H1 (cell line): ENCODE results near the gene SNX13. TPM values are rescaled to one million over a fixed set of nuclear protein-coding genes. Genes with fewer than 3 reads are reported as not detected.

Source experiments
- CTCF ChIA-PET: fragments of 300-600 bp; sonication (Branson Sonifier 250); formaldehyde crosslinking; loops from one replicate; lab custom pipeline; 2021; ENCODE audit not compliant: partially characterized antibody; lab: Charles Lee
- POLR2A ChIA-PET: fragments of 300-600 bp; sonication (Branson Sonifier 250); formaldehyde crosslinking; loops from one replicate; lab custom pipeline; 2021; ENCODE audit warnings: inconsistent platforms; ENCODE audit not compliant: partially characterized antibody; lab: Charles Lee
- DNase-seq, 2 experiments: peaks; one replicate each; pipeline versions ENCODE4 v3.0.0 to v3.0.0-alpha.2; 2010 to 2022; ENCODE audit warnings: low spot score in 2 of 2, low read depth in 1 of 2, mixed read lengths in 1 of 2
- FAIRE-seq: peaks from 2 replicates; lab custom pipeline; 2011; peaks lifted over from hg19 to GRCh38; lab: Jason Lieb, UNC
- H2AFZ ChIP-seq: 2 replicates; pipeline ENCODE4 v1.8.1; 2012; ENCODE audit warnings: low read length, inconsistent platforms
- H2AK5ac ChIP-seq: 2 replicates; pipeline ENCODE4 v1.6.1; 2013; ENCODE audit warnings: low read depth, low read length
- H2BK120ac ChIP-seq: replicated peaks from 2 replicates; pipeline ENCODE3; 2013; ENCODE audit warnings: low read depth, low read length, inconsistent platforms
- H2BK12ac ChIP-seq: 2 replicates; pipeline ENCODE4 v1.6.1; 2013; ENCODE audit warnings: low read depth, low read length
- H2BK15ac ChIP-seq: 2 replicates; pipeline ENCODE4 v1.6.1; 2013; ENCODE audit warnings: low read length
- H2BK20ac ChIP-seq: 2 replicates; pipeline ENCODE4 v1.6.1; 2013; ENCODE audit warnings: low read length
- H2BK5ac ChIP-seq: 2 replicates; pipeline ENCODE4 v1.6.1; 2013; ENCODE audit warnings: low read depth, low read length
- H3K14ac ChIP-seq: 2 replicates; pipeline ENCODE4 v1.6.1; 2013; ENCODE audit warnings: inconsistent platforms; ENCODE audit not compliant: insufficient read length
- H3K18ac ChIP-seq: 2 replicates; pipeline ENCODE4 v1.6.1; 2013; ENCODE audit warnings: low read length; ENCODE audit errors: extremely low read depth
- H3K23ac ChIP-seq: 2 replicates; pipeline ENCODE4 v1.6.1; 2013; ENCODE audit warnings: inconsistent platforms; ENCODE audit not compliant: insufficient read length
- H3K23me2 ChIP-seq: 2 replicates; pipeline ENCODE4 v1.6.1; 2013; ENCODE audit warnings: low read depth, low read length
- H3K27ac ChIP-seq: 2 replicates; pipeline ENCODE4 v1.6.1; 2011; ENCODE audit warnings: low read depth, low read length, inconsistent platforms
- H3K27me3 ChIP-seq, 4 experiments: replicated peaks in 1 of 4; 1 replicate in 1 of 4; 2 replicates in 3 of 4; pipeline versions ENCODE4 v1.6.1 to v1.8.1; 2011 to 2013; ENCODE audit warnings: low read length in 3 of 4, mild to moderate bottlenecking in 3 of 4, inconsistent platforms in 2 of 4, mixed read lengths in 2 of 4, moderate library complexity in 1 of 4; ENCODE audit not compliant: control insufficient read depth in 3 of 4, insufficient read depth in 3 of 4; ENCODE audit errors: extremely low read depth in 1 of 4
- H3K36me3 ChIP-seq, 4 experiments: 2 replicates each; pipeline versions ENCODE4 v1.6.1 to v1.8.1; 2011 to 2013; ENCODE audit warnings: mild to moderate bottlenecking in 4 of 4, low read length in 3 of 4, moderate library complexity in 2 of 4, control low read depth in 1 of 4, inconsistent platforms in 1 of 4; ENCODE audit not compliant: insufficient read depth in 4 of 4, control insufficient read depth in 2 of 4
- H3K4ac ChIP-seq: replicated peaks from 2 replicates; pipeline ENCODE3; 2013; ENCODE audit warnings: low read length, low read depth, mixed read lengths, inconsistent platforms; ENCODE audit not compliant: insufficient read length
- H3K4me1 ChIP-seq, 4 experiments: replicated peaks in 1 of 4; 1 replicate in 1 of 4; 2 replicates in 3 of 4; pipeline versions ENCODE4 v1.6.1 to v1.8.1; 2011 to 2013; ENCODE audit warnings: low read length in 3 of 4, inconsistent platforms in 2 of 4, mixed read lengths in 1 of 4; ENCODE audit not compliant: insufficient read depth in 4 of 4, control insufficient read depth in 3 of 4
- H3K4me2 ChIP-seq, 2 experiments: 2 replicates each; pipeline versions ENCODE4 v1.6.1 to v1.8.1; 2011 to 2013; ENCODE audit warnings: low read depth in 2 of 2, low read length in 2 of 2, control low read depth in 1 of 2, inconsistent platforms in 1 of 2, mild to moderate bottlenecking in 1 of 2; ENCODE audit not compliant: insufficient read depth in 1 of 2
- H3K4me3 ChIP-seq, 4 experiments: fragments of 200-600, 300-600 bp in 1 of 4; sonication (generic), shearing (Covaris generic), sonication (Bioruptor Twin) in 1 of 4; 2 replicates each; pipeline versions ENCODE4 v1.5.1 to v1.8.1; 2011 to 2016; ENCODE audit warnings: low read length in 4 of 4, low read depth in 3 of 4, control low read depth in 2 of 4, inconsistent platforms in 2 of 4, mild to moderate bottlenecking in 2 of 4, mixed read lengths in 1 of 4, moderate library complexity in 1 of 4; ENCODE audit not compliant: insufficient read depth in 2 of 4; ENCODE audit errors: extremely low read depth in 1 of 4
- H3K56ac ChIP-seq: replicated peaks from 2 replicates; pipeline ENCODE3; 2013; ENCODE audit warnings: low read depth, mild to moderate bottlenecking, mixed read lengths, low read length, inconsistent platforms; ENCODE audit not compliant: insufficient read length
- H3K79me1 ChIP-seq: 2 replicates; pipeline ENCODE4 v1.6.1; 2013; ENCODE audit warnings: low read depth, low read length, control low read depth
- H3K79me2 ChIP-seq, 2 experiments: 2 replicates each; pipeline versions ENCODE4 v1.6.1 to v1.8.1; 2012 to 2013; ENCODE audit warnings: low read length in 2 of 2, mild to moderate bottlenecking in 2 of 2, inconsistent platforms in 1 of 2; ENCODE audit not compliant: insufficient read depth in 2 of 2, control insufficient read depth in 1 of 2
- H3K9ac ChIP-seq, 4 experiments: replicated peaks in 1 of 4; 1 replicate in 1 of 4; 2 replicates in 3 of 4; pipeline versions ENCODE4 v1.6.1 to v1.8.1; 2011 to 2013; ENCODE audit warnings: low read depth in 3 of 4, low read length in 3 of 4, control low read depth in 2 of 4, mild to moderate bottlenecking in 2 of 4, moderate library complexity in 2 of 4, inconsistent platforms in 1 of 4; ENCODE audit errors: extremely low read depth in 1 of 4
- H3K9me3 ChIP-seq, 2 experiments: 2 replicates each; pipeline versions ENCODE4 v1.6.1 to v1.8.1; 2012 to 2013; ENCODE audit warnings: mild to moderate bottlenecking in 2 of 2, moderate library complexity in 2 of 2, control low read depth in 1 of 2, inconsistent platforms in 1 of 2, low read depth in 1 of 2, low read length in 1 of 2, mixed read lengths in 1 of 2; ENCODE audit not compliant: insufficient read depth in 2 of 2
- H4K20me1 ChIP-seq, 2 experiments: replicated peaks in 1 of 2; 2 replicates each; pipeline versions ENCODE3 to v1.8.1; 2011 to 2013; ENCODE audit warnings: inconsistent platforms in 2 of 2, low read length in 2 of 2, mild to moderate bottlenecking in 1 of 2; ENCODE audit not compliant: insufficient read depth in 2 of 2, control insufficient read depth in 1 of 2
- H4K5ac ChIP-seq: 2 replicates; pipeline ENCODE4 v1.6.1; 2013; ENCODE audit warnings: low read length, low read depth, mixed read lengths, inconsistent platforms; ENCODE audit not compliant: insufficient read length
- H4K8ac ChIP-seq: 2 replicates; pipeline ENCODE4 v1.8.0; 2013; ENCODE audit warnings: mild to moderate bottlenecking, moderate library complexity, low read length, inconsistent platforms; ENCODE audit not compliant: insufficient read depth; ENCODE audit errors: extremely low read depth
- H4K91ac ChIP-seq: replicated peaks from 2 replicates; pipeline ENCODE3; 2013; ENCODE audit warnings: low read length, mixed read lengths, inconsistent platforms; ENCODE audit not compliant: insufficient read length
- ASH2L ChIP-seq: fragments of 200-600, 300-600 bp; sonication (generic); IDR thresholded peaks from one replicate; pipeline ENCODE4 v1.7.1; 2017; ENCODE audit warnings: low read length
- CREB1 ChIP-seq: IDR thresholded peaks from 2 replicates; pipeline ENCODE4 v1.6.1; 2012; ENCODE audit warnings: inconsistent platforms
- FOSL1 ChIP-seq: IDR thresholded peaks from 2 replicates; pipeline ENCODE4 v1.6.1; 2011; ENCODE audit warnings: mild to moderate bottlenecking, low read depth, low read length, moderate library complexity; ENCODE audit not compliant: insufficient read depth
- KDM4A ChIP-seq: IDR thresholded peaks from one replicate; pipeline ENCODE4 v1.7.1; 2012; ENCODE audit warnings: low read depth, mild to moderate bottlenecking, moderate library complexity, low read length, inconsistent platforms; ENCODE audit not compliant: severe bottlenecking
- KDM5A ChIP-seq: fragments of 200-600 bp; IDR thresholded peaks from 2 replicates; pipeline ENCODE4 v1.7.1; 2012; ENCODE audit warnings: mild to moderate bottlenecking, low read length, inconsistent platforms, mixed read lengths
- SAP30 ChIP-seq: fragments of 300-600 bp; sonication (generic); IDR thresholded peaks from 2 replicates; pipeline ENCODE4 v1.7.1; 2012; ENCODE audit warnings: low read length, moderate library complexity, mild to moderate bottlenecking, inconsistent platforms; ENCODE audit not compliant: insufficient read depth, insufficient replicate concordance
- SIX5 ChIP-seq: IDR thresholded peaks from 2 replicates; pipeline ENCODE4 v1.6.1; 2011; ENCODE audit warnings: mild to moderate bottlenecking, low read depth, low read length
- SUZ12 ChIP-seq: fragments of 200-600 bp; sonication (generic); IDR thresholded peaks from 2 replicates; pipeline ENCODE4 v1.6.1; 2012; ENCODE audit warnings: mild to moderate bottlenecking, inconsistent platforms, low read length, moderate library complexity, mixed read lengths
- TAF1 ChIP-seq: IDR thresholded peaks from 2 replicates; pipeline ENCODE4 v1.6.1; 2011; ENCODE audit warnings: mild to moderate bottlenecking, low read depth, low read length
- TAF7 ChIP-seq: optimal IDR thresholded peaks from 2 replicates; pipeline ENCODE3; 2011; ENCODE audit warnings: low read depth, mild to moderate bottlenecking, inconsistent platforms, low read length, moderate library complexity, borderline replicate concordance
- WGBS, 2 experiments: shearing (Covaris generic) in 1 of 2; methylation state at CpG; one replicate each; pipeline versions ENCODE4 v1.1.6 to v1.1.7; 2013 to 2015; ENCODE audit warnings: low lambda C conversion rate in 2 of 2, mixed read lengths in 2 of 2, inconsistent platforms in 1 of 2, low coverage in 1 of 2, missing lambda C conversion rate in 1 of 2; ENCODE audit not compliant: insufficient replicate concordance in 2 of 2, insufficient coverage in 1 of 2, insufficient read length in 1 of 2; ENCODE audit errors: extremely low coverage in 1 of 2, missing lambda C conversion rate in 1 of 2; 5-methylcytosine and 5-hydroxymethylcytosine counted together
- long read RNA-seq, 2 experiments: library from RNA in 1 of 2; library from capped mRNA in 1 of 2; stranded (forward); transcript quantifications; one replicate each; pipeline ENCODE4 v2.0.0, GENCODE V29; 2021; ENCODE audit warnings: inconsistent platforms in 1 of 2
- polyA minus RNA-seq, 3 experiments: library from RNA; depleted of rRNA, polyadenylated mRNA; stranded (reverse); fragments of >200 nt; gene quantifications; 1 replicate in 2 of 3; 2 replicates in 1 of 3; pipeline ENCODE4 v1.2.3, GENCODE V29; 2011
- polyA plus RNA-seq, 7 experiments: library from polyadenylated mRNA; depleted of rRNA in 3 of 7; stranded (reverse) in 5 of 7; unstranded in 2 of 7; fragments of >200 nt in 5 of 7; fragments of 200-250 nt in 2 of 7; gene quantifications; 1 replicate in 5 of 7; 2 replicates in 1 of 7; 4 replicates in 1 of 7; pipeline versions ENCODE4 v1.2.1 to v1.2.3, GENCODE V29; 2011 to 2013; ENCODE audit warnings: missing spikeins in 2 of 7, mixed read lengths in 2 of 7
- total RNA-seq: library from RNA; stranded (reverse); fragmentation: NEBNext Ultra II Directional; extraction: Animal tissue kit (Norgen Biotek cat#: 25700); gene quantifications from 2 replicates; pipeline ENCODE4 v1.2.1, GENCODE V29; 2021

The SNX13 gene
- total RNA-seq (27.0 and 27.4 TPM in 2 replicates), polyA plus RNA-seq (2011; rRNA removed) (5.5 and 7.7 TPM in 2 replicates), polyA minus RNA-seq (2011; rRNA and poly(A)+ RNA removed) (17.6 and 26.4 TPM in 2 replicates)
- 9.6 TPM for polyA plus RNA-seq (2011; cell fraction: cytosol; rRNA removed)
- polyA plus RNA-seq (2011; cell fraction: nucleus; rRNA removed) = 12.6 TPM
- 8.7 to 16.9 TPM (median 15.2 TPM) in 4 replicates for polyA plus RNA-seq (2012, experiment 1 of 2)
- polyA plus RNA-seq (2012, experiment 2 of 2) = 0.60 TPM
- 14.3 TPM for polyA plus RNA-seq (2013, experiment 1 of 2)
- 16.8 TPM for polyA plus RNA-seq (2013, experiment 2 of 2)
- 9.8 TPM for polyA minus RNA-seq (2011; cell fraction: cytosol; rRNA and poly(A)+ RNA removed)
- polyA minus RNA-seq (2011; cell fraction: nucleus; rRNA and poly(A)+ RNA removed) = 70.5 TPM
- long read RNA-seq, experiment 1, full-length matches to known transcripts = 1 of 12 reads
- long read RNA-seq, experiment 1, partial matches to known transcripts = 4 of 12 reads
- long read RNA-seq, experiment 1, other reads (novel, unspliced or antisense) = 7 of 12 reads
- long read RNA-seq, experiment 2, full-length matches to known transcripts = 7 of 21 reads
- long read RNA-seq, experiment 2, partial matches to known transcripts = 9 of 21 reads
- long read RNA-seq, experiment 2, other reads (novel, unspliced or antisense) = 5 of 21 reads

- Histone ChIP-seq H2BK12ac (peak within 1 kb of the TSS; percentile 95; the same call in 1 of the 2 replicates), H3K56ac (peak within 1 kb of the TSS; percentile 66), H2BK20ac (peak within 1 kb of the TSS; percentile 48; the same call in 1 of the 2 replicates), H2BK5ac (peak within 1 kb of the TSS; percentile 84), H3K79me2 (peaks cover 0 to 47% of the 10 kb centered on the region in 2 experiments; a peak in 3 of 4 replicates), H3K4me1 (peaks cover 0 to 2% (median 0%) of the 10 kb centered on the region in 4 experiments; a peak in 1 of 7 replicates), H3K23me2 (peaks cover 8% of the 10 kb centered on the region), H3K4me3 (peak within 1 kb of the TSS; percentile 93 to 98 (median 97)), H3K27me3 (no peaks in the 10 kb centered on the region), H3K36me3 (no peaks in the 10 kb centered on the region), H2AK5ac (no peak within 1 kb of the TSS), H4K91ac (peak within 1 kb of the TSS; percentile 50), H3K23ac (no peak within 1 kb of the TSS), H4K8ac (peak within 1 kb of the TSS; percentile 95), H3K4me2 (peak within 1 kb of the TSS; percentile 89 to 92), H3K14ac (no peak within 1 kb of the TSS), H3K79me1 (peaks cover 5% of the 10 kb centered on the region; the same call in 1 of the 2 replicates), H3K18ac (peak within 1 kb of the TSS; percentile 81), H3K4ac (no peak within 1 kb of the TSS), H2BK120ac (no peak within 1 kb of the TSS), H2AFZ (peak within 1 kb of the TSS; percentile 88), H3K27ac (peak within 1 kb of the TSS; percentile 83), H3K9me3 (no peaks in the 10 kb centered on the region), H4K20me1 (no peaks in the 10 kb centered on the region), H4K5ac (peak within 1 kb of the TSS; percentile 65), H3K9ac (peak within 1 kb of the TSS; percentile 79 to 95 (median 88)), H2BK15ac (no peak within 1 kb of the TSS; the same call in 1 of the 2 replicates)
- ChIA-PET POLR2A (interaction anchor here (1.1 to 1.7 kb wide), 2 partner anchors 10 to 13 kb away, joined by 3 to 5 read pairs; no protein-coding TSS in a partner anchor), CTCF (interaction anchor here (1.0 kb wide), 1 partner anchor 169 kb away, joined by 3 read pairs; no protein-coding TSS in a partner anchor)
- DNase-seq = peak; percentile 78 to 91
- no peak for FAIRE-seq
- 2% methylated on average over 52 of the region's 66 CpGs; no CpG with 5 or more reads in 1 of the 2 experiments for WGBS, 2 experiments
- TF ChIP-seq SIX5 (no peak), CREB1 (peak; percentile 78), SUZ12 (no peak), TAF1 (peak; percentile 94), SAP30 (no peak), KDM5A (peak; percentile 83), TAF7 (peak; percentile 90), FOSL1 (no peak), ASH2L (peak; percentile 95), KDM4A (peak; percentile 74)
Measured at GRCh38 chr7:17940302-17940883, at the start of gene SNX13. Gene SNX13, minus strand, starts transcription at chr7:17940494. Its CDS starts 199 bp downstream, at chr7:17940295.
